ENCODE data around the gene C3orf80.
A peak's percentile ranks its signal among the peaks of the same experiment; 100 is the strongest.
"Not testable (repeated sequence)": the region's sequence is repeated elsewhere in the genome, so short reads cannot be mapped to it uniquely, and the experiment has no call there.

The C3orf80 gene

DNA sequence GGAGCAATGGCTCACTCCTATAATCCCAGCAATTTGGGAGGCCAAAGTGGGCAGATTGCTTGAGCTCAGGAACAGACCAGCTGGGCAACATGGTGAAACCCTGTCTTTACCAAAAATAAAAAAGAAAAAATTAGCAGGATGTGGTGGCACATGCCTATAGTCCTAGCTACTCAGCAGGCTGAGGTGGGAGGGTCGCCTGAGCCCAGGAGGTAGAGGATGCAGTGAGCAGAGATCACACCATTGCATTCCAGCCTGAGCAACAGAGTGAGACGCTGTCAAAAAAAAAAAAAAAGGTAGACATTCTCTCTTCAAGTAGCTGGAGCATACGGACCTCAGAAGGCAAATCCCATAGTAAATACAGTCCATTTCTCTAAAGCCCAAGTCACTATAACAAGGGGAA lies 7.1 kb upstream of the C3orf80 start:
- Histone ChIP-seq H3K27me3 (ENCODE audit: insufficient read depth, low read length) (peaks cover 23% of the 10 kb centered on the region), H3K4me3 (ENCODE audit: low read length) (no peak overlapping the region), H3K4me1 (ENCODE audit: insufficient read depth, low read length) (no peaks in the 10 kb centered on the region), H3K9me3 (ENCODE audit: insufficient read depth, low read depth, low read length) (no peaks in the 10 kb centered on the region), H3K27ac (ENCODE audit: low read length) (no peak overlapping the region), H3K36me3 (ENCODE audit: insufficient read depth, low read depth, low read length) (no peaks in the 10 kb centered on the region), H3K9ac (ENCODE audit: low read depth, low read length) (no peak overlapping the region)

DNA sequence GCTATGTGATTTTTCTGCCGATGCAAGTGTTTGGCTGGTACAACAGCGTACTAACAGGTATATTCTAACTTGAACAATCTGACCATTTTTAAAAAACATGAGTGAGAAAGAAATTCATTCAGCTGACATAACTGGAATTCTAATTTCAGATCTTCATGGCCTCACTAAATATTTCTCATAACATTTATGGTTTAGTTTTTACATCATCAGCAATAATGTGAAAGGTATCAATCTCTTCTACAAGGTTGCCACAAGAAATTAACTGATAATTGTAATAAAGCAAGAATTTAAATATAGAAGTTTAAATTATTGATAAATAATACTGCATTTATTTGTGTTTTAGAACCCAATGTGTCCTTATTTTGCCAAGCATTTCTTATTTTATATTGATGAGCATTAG lies 5.2 kb upstream of the C3orf80 start:
- H3K36me3 ChIP-seq (ENCODE audit: insufficient read depth, low read depth, low read length): no peaks in the 10 kb centered on the region
- H3K27me3 ChIP-seq (ENCODE audit: insufficient read depth, low read length): peaks cover 42% of the 10 kb centered on the region
- no peak overlapping the region for H3K9ac ChIP-seq (ENCODE audit: low read depth, low read length)

GRCh38 chr3:160221019-160221418 lies 4.2 kb upstream of the C3orf80 start:
- Histone ChIP-seq H3K9ac (ENCODE audit: low read depth, low read length) (no peak overlapping the region), H3K4me3 (ENCODE audit: low read length) (no peak overlapping the region), H3K4me1 (ENCODE audit: insufficient read depth, low read length) (no peaks in the 10 kb centered on the region), H3K36me3 (ENCODE audit: insufficient read depth, low read depth, low read length) (no peaks in the 10 kb centered on the region), H3K27ac (ENCODE audit: low read length) (no peak overlapping the region), H3K9me3 (ENCODE audit: insufficient read depth, low read depth, low read length) (no peaks in the 10 kb centered on the region), H3K27me3 (ENCODE audit: insufficient read depth, low read length) (peaks cover 52% of the 10 kb centered on the region)

More for the DNA sequence above, 5.2 kb upstream of the C3orf80 start:
- Histone ChIP-seq H3K4me1 (ENCODE audit: insufficient read depth, low read length) (no peaks in the 10 kb centered on the region), H3K4me3 (ENCODE audit: low read length) (no peak overlapping the region), H3K9me3 (ENCODE audit: insufficient read depth, low read depth, low read length) (no peaks in the 10 kb centered on the region), H3K27ac (ENCODE audit: low read length) (no peak overlapping the region)

DNA sequence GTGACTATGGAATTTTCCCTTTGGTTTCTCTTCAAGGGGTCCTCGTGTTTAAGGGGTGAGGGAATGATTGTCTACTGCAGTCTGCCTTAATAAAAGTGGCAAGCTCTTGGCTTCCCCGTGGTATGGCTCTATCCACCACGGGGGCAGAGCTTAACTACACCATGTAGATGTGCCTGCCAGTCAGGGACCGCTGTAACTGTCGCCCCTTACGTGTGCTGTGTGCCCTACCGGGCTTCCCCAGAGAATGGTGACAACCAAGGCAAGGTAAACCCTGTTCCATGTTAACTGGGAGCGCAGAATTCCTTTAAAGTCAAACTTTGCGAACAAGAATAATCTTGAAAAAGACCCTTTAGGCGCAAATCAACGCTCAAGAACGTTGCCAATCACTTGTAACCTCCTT lies 966 bp upstream of the C3orf80 start:
- Histone ChIP-seq H3K27ac (ENCODE audit: low read length) (no peak overlapping the region), H3K4me1 (ENCODE audit: insufficient read depth, low read length) (peaks cover 6% of the 10 kb centered on the region; the same call in 1 of the 2 replicates), H3K36me3 (ENCODE audit: insufficient read depth, low read depth, low read length) (no peaks in the 10 kb centered on the region), H3K27me3 (ENCODE audit: insufficient read depth, low read length) (peaks cover 83% of the 10 kb centered on the region), H3K9me3 (ENCODE audit: insufficient read depth, low read depth, low read length) (no peaks in the 10 kb centered on the region), H3K4me3 (ENCODE audit: low read length) (peak overlapping the region; percentile 57), H3K9ac (ENCODE audit: low read depth, low read length) (no peak overlapping the region)

GRCh38 chr3:160224811-160225175 lies 429 bp upstream of the C3orf80 start:
- Histone ChIP-seq H3K9ac (ENCODE audit: low read depth, low read length) (no peak overlapping the region), H3K27me3 (ENCODE audit: insufficient read depth, low read length) (peaks cover 86% of the 10 kb centered on the region), H3K4me3 (ENCODE audit: low read length) (peak overlapping the region; percentile 57), H3K36me3 (ENCODE audit: insufficient read depth, low read depth, low read length) (no peaks in the 10 kb centered on the region), H3K9me3 (ENCODE audit: insufficient read depth, low read depth, low read length) (no peaks in the 10 kb centered on the region), H3K27ac (ENCODE audit: low read length) (no peak overlapping the region), H3K4me1 (ENCODE audit: insufficient read depth, low read length) (peaks cover 6% of the 10 kb centered on the region; the same call in 1 of the 2 replicates)

DNA sequence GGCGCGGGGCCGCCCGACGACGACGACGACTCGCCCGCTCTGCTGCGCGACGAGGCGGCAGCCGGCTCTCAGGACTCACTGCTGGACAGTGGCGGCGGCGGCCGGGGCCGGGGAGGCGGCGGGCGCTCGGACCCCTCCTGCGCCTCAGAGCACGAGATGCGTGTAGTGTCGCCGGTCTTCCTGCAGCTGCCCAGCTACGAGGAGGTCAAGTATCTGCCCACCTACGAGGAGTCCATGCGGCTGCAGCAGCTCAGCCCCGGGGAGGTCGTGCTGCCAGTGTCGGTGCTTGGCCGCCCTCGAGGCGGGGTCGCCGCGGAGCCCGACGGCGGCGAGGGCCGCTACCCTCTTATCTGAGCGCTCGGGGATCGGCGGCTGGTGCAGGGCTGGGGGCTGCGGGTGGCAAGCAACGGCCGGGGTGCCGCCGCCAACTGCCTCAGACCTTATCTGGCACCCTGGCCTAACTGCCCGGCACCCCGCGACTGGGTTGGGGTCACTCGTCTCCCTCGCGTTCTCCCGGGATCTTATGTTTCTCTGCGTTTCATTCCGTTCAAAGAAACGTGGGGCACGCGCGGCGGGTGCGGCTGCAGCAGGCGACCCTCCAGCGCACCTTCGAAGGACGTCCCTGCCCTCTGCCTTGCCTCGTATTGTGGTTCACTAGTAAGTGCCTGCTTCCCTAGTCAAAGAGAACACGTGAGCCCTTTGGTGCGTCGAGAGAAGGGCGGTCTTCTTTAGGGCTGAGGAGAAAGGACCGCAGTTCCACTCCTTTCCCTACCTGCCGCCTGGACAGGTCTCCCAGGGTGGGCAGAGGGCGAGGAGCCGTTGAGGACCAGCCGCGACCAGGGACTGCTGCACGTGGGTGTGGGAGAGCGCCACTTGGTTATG lies 1.0 kb downstream of the C3orf80 start:
- Histone ChIP-seq H3K4me1 (ENCODE audit: insufficient read depth, low read length) (peaks cover 6% of the 10 kb centered on the region; the same call in 1 of the 2 replicates), H3K4me3 (ENCODE audit: low read length) (peak overlapping the region; percentile 57; the same call in 1 of the 2 replicates), H3K9me3 (ENCODE audit: insufficient read depth, low read depth, low read length) (no peaks in the 10 kb centered on the region), H3K27me3 (ENCODE audit: insufficient read depth, low read length) (peaks cover 82% of the 10 kb centered on the region), H3K36me3 (ENCODE audit: insufficient read depth, low read depth, low read length) (no peaks in the 10 kb centered on the region), H3K27ac (ENCODE audit: low read length) (no peak overlapping the region), H3K9ac (ENCODE audit: low read depth, low read length) (no peak overlapping the region)

- Histone ChIP-seq H3K9ac (ENCODE audit: low read depth, low read length) (no peak overlapping the region), H3K36me3 (ENCODE audit: insufficient read depth, low read depth, low read length) (no peaks in the 10 kb centered on the region), H3K4me1 (ENCODE audit: insufficient read depth, low read length) (peaks cover 6% of the 10 kb centered on the region; the same call in 1 of the 2 replicates), H3K27me3 (ENCODE audit: insufficient read depth, low read length) (peaks cover 71% of the 10 kb centered on the region), H3K27ac (ENCODE audit: low read length) (no peak overlapping the region), H3K4me3 (ENCODE audit: low read length) (no peak overlapping the region), H3K9me3 (ENCODE audit: insufficient read depth, low read depth, low read length) (no peaks in the 10 kb centered on the region)
Measured at GRCh38 chr3:160227419-160227818, 2.2 kb downstream of the C3orf80 start.

DNA sequence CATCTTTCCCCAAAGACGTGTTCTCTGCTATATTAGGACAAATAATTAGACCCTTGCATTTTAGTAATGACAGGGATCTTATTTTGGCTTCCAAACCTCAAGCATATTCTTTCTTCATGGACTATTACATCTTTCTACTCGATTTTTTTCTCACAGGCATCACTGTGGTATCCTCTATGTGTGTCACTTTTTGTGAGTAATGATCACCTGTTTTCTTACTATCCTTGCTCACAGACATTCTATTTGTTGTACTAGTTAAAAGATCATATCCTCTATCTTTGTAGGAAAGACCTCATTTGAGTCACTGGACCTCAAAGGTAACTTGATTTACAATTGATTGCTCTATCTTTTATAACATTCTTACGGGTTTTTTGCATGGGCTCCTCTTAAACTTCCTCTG lies 6.8 kb downstream of the C3orf80 start:
- Histone ChIP-seq H3K36me3 (ENCODE audit: insufficient read depth, low read depth, low read length) (no peaks in the 10 kb centered on the region), H3K4me3 (ENCODE audit: low read length) (no peak overlapping the region), H3K27ac (ENCODE audit: low read length) (no peak overlapping the region), H3K9me3 (ENCODE audit: insufficient read depth, low read depth, low read length) (no peaks in the 10 kb centered on the region), H3K27me3 (ENCODE audit: insufficient read depth, low read length) (peaks cover 25% of the 10 kb centered on the region), H3K4me1 (ENCODE audit: insufficient read depth, low read length) (no peaks in the 10 kb centered on the region), H3K9ac (ENCODE audit: low read depth, low read length) (no peak overlapping the region)

GRCh38 chr3:160240719-160241118 lies 15.5 kb downstream of the C3orf80 start:
- not testable (repeated sequence) for H3K36me3 ChIP-seq (ENCODE audit: insufficient read depth, low read depth, low read length); H3K9me3 ChIP-seq (ENCODE audit: insufficient read depth, low read depth, low read length); H3K27me3 ChIP-seq (ENCODE audit: insufficient read depth, low read length); H3K4me1 ChIP-seq (ENCODE audit: insufficient read depth, low read length); H3K27ac ChIP-seq (ENCODE audit: low read length); H3K9ac ChIP-seq (ENCODE audit: low read depth, low read length); H3K4me3 ChIP-seq (ENCODE audit: low read length)

DNA sequence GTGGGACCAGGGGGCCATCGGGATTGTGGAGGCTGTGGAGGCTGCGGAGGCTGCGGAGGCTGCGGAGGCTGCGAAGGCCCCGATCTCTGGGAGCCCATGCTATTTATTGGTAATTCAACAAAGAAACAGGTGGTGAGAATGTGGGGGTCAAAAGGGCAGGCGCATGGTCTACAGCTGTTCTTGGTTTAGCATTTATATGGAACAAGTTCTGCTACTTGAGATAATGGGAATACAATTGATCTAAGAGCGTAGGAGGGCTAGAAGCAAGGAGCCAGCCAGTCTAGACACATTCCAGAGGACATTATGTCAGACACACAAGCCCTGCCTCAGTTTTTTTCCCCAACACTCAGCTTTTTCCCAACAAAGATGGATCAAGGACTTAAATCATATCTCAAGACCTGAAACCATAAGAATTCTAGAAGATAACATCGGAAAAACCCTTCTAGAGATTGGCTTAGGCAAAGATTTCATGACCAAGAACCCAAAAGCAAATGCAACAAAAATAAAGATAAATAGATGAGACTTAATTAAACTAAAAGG lies 20.1 kb downstream of the C3orf80 start:
- no peaks in the 10 kb centered on the region for H3K4me1 ChIP-seq (ENCODE audit: insufficient read depth, low read length)
- H3K4me3 ChIP-seq (ENCODE audit: low read length): no peak overlapping the region
- no peaks in the 10 kb centered on the region for H3K9me3 ChIP-seq (ENCODE audit: insufficient read depth, low read depth, low read length)
- H3K36me3 ChIP-seq (ENCODE audit: insufficient read depth, low read depth, low read length): no peaks in the 10 kb centered on the region
- H3K27ac ChIP-seq (ENCODE audit: low read length): no peak overlapping the region
- no peak overlapping the region for H3K9ac ChIP-seq (ENCODE audit: low read depth, low read length)
- no peaks in the 10 kb centered on the region for H3K27me3 ChIP-seq (ENCODE audit: insufficient read depth, low read length)

DNA sequence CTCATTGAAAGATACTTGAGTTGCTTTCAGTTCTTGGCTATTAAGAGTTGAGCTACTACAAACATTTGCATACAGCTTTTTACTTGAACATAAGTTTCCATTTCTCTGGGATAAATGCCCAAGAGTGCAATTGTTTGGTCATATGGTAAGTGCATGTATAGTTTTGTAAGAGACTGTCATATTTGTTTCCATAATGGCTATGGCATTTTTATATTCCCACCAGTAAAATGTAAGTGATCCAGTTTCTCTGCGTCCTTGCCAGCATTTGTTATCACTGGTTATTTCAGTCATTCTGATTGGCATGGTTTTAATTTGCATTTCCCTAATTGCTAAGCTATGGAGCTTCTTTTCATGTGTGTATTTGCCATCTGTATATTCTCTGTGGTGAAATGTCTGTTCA lies 22.5 kb downstream of the C3orf80 start:
- no peaks in the 10 kb centered on the region for H3K27me3 ChIP-seq (ENCODE audit: insufficient read depth, low read length)
- no peak overlapping the region for H3K4me3 ChIP-seq (ENCODE audit: low read length)
- H3K9me3 ChIP-seq (ENCODE audit: insufficient read depth, low read depth, low read length): no peaks in the 10 kb centered on the region
- H3K4me1 ChIP-seq (ENCODE audit: insufficient read depth, low read length): no peaks in the 10 kb centered on the region
- H3K27ac ChIP-seq (ENCODE audit: low read length): no peak overlapping the region
- H3K9ac ChIP-seq (ENCODE audit: low read depth, low read length): no peak overlapping the region
- H3K36me3 ChIP-seq (ENCODE audit: insufficient read depth, low read depth, low read length): no peaks in the 10 kb centered on the region

GRCh38 chr3:160253298-160253697 lies 28.1 kb downstream of the C3orf80 start:
- Histone ChIP-seq H3K4me3 (ENCODE audit: low read length) (no peak overlapping the region), H3K4me1 (ENCODE audit: insufficient read depth, low read length) (no peaks in the 10 kb centered on the region), H3K9ac (ENCODE audit: low read depth, low read length) (no peak overlapping the region), H3K27ac (ENCODE audit: low read length) (no peak overlapping the region), H3K9me3 (ENCODE audit: insufficient read depth, low read depth, low read length) (no peaks in the 10 kb centered on the region), H3K36me3 (ENCODE audit: insufficient read depth, low read depth, low read length) (no peaks in the 10 kb centered on the region), H3K27me3 (ENCODE audit: insufficient read depth, low read length) (no peaks in the 10 kb centered on the region)
